ENCODE data around the gene EIF5B.
"Not testable (repeated sequence)": the region's sequence is repeated elsewhere in the genome, so short reads cannot be mapped to it uniquely, and the experiment has no call there.

EIF5B gene

DNA sequence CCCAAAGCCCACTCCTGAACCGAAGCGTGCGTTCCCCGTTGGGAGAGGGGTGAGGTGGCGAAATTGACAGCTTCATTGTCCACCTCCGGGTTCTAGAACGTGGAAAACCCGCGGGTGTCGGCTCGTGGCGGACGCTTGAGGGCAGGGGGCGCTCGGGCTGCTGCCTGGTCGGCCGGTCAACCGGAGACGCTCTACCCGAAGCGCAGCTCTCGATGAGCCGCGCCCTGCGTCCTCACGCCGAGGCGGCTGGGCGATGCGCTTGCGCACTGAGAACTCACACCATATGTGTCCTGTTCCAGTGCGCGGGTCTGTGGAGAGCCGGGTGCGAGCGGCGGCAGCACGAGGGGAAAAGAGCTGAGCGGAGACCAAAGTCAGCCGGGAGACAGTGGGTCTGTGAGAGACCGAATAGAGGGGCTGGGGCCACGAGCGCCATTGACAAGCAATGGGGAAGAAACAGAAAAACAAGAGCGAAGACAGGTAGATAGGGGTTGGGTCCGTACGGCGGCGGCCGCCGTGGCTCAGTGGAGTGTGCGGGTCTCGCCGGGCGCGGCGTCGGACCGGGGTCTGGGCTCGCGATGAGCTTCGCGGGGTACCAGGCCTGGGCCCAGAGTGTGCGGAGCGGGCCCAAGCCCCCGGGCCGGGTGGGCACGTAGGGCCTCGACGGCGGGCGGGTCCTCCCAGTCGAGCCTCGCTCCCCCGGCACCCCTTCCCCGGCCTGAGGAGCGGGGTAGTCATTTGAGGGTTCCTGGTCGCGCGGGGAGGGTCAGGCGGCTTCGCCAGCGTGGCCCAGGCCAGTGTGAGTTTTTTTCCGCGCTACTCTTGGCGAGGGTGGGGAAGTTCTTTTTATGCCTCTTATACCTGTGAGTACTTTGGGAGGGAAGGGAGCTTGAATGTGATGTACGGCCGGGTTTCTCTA lies at the start of gene EIF5B:
TSS of gene EIF5B (plus strand) at position 277 of the 916 bp plus-strand sequence. CDS start at position 443, 166 bp downstream.
- peaks cover 3% of the 10 kb centered on the region for H3K4me1 ChIP-seq (ENCODE audit: control insufficient read depth, low read depth, low read length)
- peak within 1 kb of the TSS; percentile 86 for H3K9ac ChIP-seq (ENCODE audit: low read length)
- H3K27me3 ChIP-seq (ENCODE audit: control insufficient read depth, insufficient read depth, low read length) = no peaks in the 10 kb centered on the region
- H3K36me3 ChIP-seq (ENCODE audit: control insufficient read depth, low read depth, low read length) = peaks cover 10% of the 10 kb centered on the region
- H3K27ac ChIP-seq (ENCODE audit: low read length) = peak within 1 kb of the TSS; percentile 27
- peak within 1 kb of the TSS; percentile 98 for H3K4me3 ChIP-seq (ENCODE audit: low read length)
- no peaks in the 10 kb centered on the region for H3K9me3 ChIP-seq (ENCODE audit: control insufficient read depth, low read depth, low read length)

DNA sequence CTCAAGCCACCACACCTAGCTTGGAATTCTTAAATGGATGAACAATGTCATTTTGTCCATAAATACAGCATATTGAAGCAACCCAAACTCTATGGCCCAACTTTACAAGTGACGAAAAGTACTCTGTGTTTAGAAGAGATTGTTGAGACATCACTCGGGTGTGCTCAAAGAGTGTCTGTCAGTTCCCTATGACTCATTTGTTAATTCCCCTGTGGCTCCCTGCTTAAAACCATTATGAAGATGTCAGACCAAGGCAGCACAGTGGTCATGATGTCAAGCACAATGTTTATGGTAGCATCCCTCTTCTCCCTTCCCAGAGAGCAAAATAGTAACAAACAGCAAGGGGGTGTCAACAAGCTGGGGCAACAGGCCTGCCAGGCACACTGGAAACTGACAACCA lies 39.2 kb upstream of the EIF5B start:
- Histone ChIP-seq H3K9me3 (ENCODE audit: control insufficient read depth, low read depth, low read length) (no peaks in the 10 kb centered on the region), H3K27ac (ENCODE audit: low read length) (no peak overlapping the region), H3K27me3 (ENCODE audit: control insufficient read depth, insufficient read depth, low read length) (no peaks in the 10 kb centered on the region), H3K4me3 (ENCODE audit: low read length) (no peak overlapping the region), H3K36me3 (ENCODE audit: control insufficient read depth, low read depth, low read length) (no peaks in the 10 kb centered on the region), H3K9ac (ENCODE audit: low read length) (no peak overlapping the region), H3K4me1 (ENCODE audit: control insufficient read depth, low read depth, low read length) (no peaks in the 10 kb centered on the region)

GRCh38 chr2:99299580-99299979 lies 37.6 kb upstream of the EIF5B start:
- Histone ChIP-seq H3K27me3 (ENCODE audit: control insufficient read depth, insufficient read depth, low read length) (no peaks in the 10 kb centered on the region), H3K9ac (ENCODE audit: low read length) (no peak overlapping the region), H3K36me3 (ENCODE audit: control insufficient read depth, low read depth, low read length) (no peaks in the 10 kb centered on the region), H3K4me1 (ENCODE audit: control insufficient read depth, low read depth, low read length) (no peaks in the 10 kb centered on the region), H3K9me3 (ENCODE audit: control insufficient read depth, low read depth, low read length) (no peaks in the 10 kb centered on the region), H3K27ac (ENCODE audit: low read length) (no peak overlapping the region), H3K4me3 (ENCODE audit: low read length) (no peak overlapping the region)

GRCh38 chr2:99301097-99301496 lies 36.1 kb upstream of the EIF5B start, which contains the start of gene LYG1:
Gene LYG1, minus strand, starts transcription at chr2:99301197. Its CDS starts 5,527 bp downstream, at chr2:99295670.
- not testable (repeated sequence) for H3K36me3 ChIP-seq (ENCODE audit: control insufficient read depth, low read depth, low read length); H3K27me3 ChIP-seq (ENCODE audit: control insufficient read depth, insufficient read depth, low read length); H3K9me3 ChIP-seq (ENCODE audit: control insufficient read depth, low read depth, low read length); H3K4me1 ChIP-seq (ENCODE audit: control insufficient read depth, low read depth, low read length); H3K9ac ChIP-seq (ENCODE audit: low read length); H3K4me3 ChIP-seq (ENCODE audit: low read length); H3K27ac ChIP-seq (ENCODE audit: low read length)

- H3K27ac ChIP-seq (ENCODE audit: low read length) = no peak overlapping the region
- H3K9me3 ChIP-seq (ENCODE audit: control insufficient read depth, low read depth, low read length) = no peaks in the 10 kb centered on the region
- H3K9ac ChIP-seq (ENCODE audit: low read length) = no peak overlapping the region
- no peaks in the 10 kb centered on the region for H3K27me3 ChIP-seq (ENCODE audit: control insufficient read depth, insufficient read depth, low read length)
- H3K4me3 ChIP-seq (ENCODE audit: low read length) = no peak overlapping the region
- H3K4me1 ChIP-seq (ENCODE audit: control insufficient read depth, low read depth, low read length) = no peaks in the 10 kb centered on the region
- peaks cover 37% of the 10 kb centered on the region for H3K36me3 ChIP-seq (ENCODE audit: control insufficient read depth, low read depth, low read length)
Measured at GRCh38 chr2:99317161-99317872, 19.9 kb upstream of the EIF5B start.

GRCh38 chr2:99317873-99318200 lies 19.4 kb upstream of the EIF5B start:
- H3K9ac ChIP-seq (ENCODE audit: low read length); H3K9me3 ChIP-seq (ENCODE audit: control insufficient read depth, low read depth, low read length); H3K27me3 ChIP-seq (ENCODE audit: control insufficient read depth, insufficient read depth, low read length); H3K27ac ChIP-seq (ENCODE audit: low read length); H3K4me1 ChIP-seq (ENCODE audit: control insufficient read depth, low read depth, low read length); H3K4me3 ChIP-seq (ENCODE audit: low read length): not testable (repeated sequence)
- peaks cover 39% of the 10 kb centered on the region for H3K36me3 ChIP-seq (ENCODE audit: control insufficient read depth, low read depth, low read length)

DNA sequence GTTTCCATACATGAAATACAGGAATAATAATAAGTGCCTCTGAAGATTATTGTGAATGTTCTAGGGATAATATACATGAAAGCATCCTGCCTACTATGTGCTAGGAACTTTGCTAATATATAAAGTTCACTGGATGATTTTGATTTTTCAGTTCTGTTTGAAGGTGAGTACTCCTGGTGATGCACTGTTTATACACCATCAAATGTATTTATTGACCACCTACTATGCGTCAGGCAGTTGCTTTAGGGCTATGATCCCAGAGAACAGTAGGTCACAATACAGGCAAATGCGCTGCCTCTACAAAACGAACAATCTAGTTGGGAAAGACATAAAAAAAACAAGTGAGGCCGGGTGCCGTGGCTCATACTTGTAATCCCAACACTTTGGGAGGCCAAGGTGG lies 11.8 kb upstream of the EIF5B start:
- no peak overlapping the region for H3K9ac ChIP-seq (ENCODE audit: low read length)
- no peak overlapping the region for H3K27ac ChIP-seq (ENCODE audit: low read length)
- no peaks in the 10 kb centered on the region for H3K4me1 ChIP-seq (ENCODE audit: control insufficient read depth, low read depth, low read length)
- H3K27me3 ChIP-seq (ENCODE audit: control insufficient read depth, insufficient read depth, low read length) = no peaks in the 10 kb centered on the region
- H3K36me3 ChIP-seq (ENCODE audit: control insufficient read depth, low read depth, low read length) = peaks cover 68% of the 10 kb centered on the region
- no peaks in the 10 kb centered on the region for H3K9me3 ChIP-seq (ENCODE audit: control insufficient read depth, low read depth, low read length)
- H3K4me3 ChIP-seq (ENCODE audit: low read length) = no peak overlapping the region

GRCh38 chr2:99335911-99336803 lies 1.0 kb upstream of the EIF5B start, which contains the start of gene TXNDC9:
Gene TXNDC9, minus strand, starts transcription at chr2:99336333. Its CDS starts 3,123 bp downstream, at chr2:99333210.
- Histone ChIP-seq H3K4me1 (ENCODE audit: control insufficient read depth, low read depth, low read length) (peaks cover 3% of the 10 kb centered on the region), H3K9ac (ENCODE audit: low read length) (peak within 1 kb of the TSS; percentile 86), H3K9me3 (ENCODE audit: control insufficient read depth, low read depth, low read length) (no peaks in the 10 kb centered on the region), H3K4me3 (ENCODE audit: low read length) (peak within 1 kb of the TSS; percentile 98), H3K36me3 (ENCODE audit: control insufficient read depth, low read depth, low read length) (peaks cover 22% of the 10 kb centered on the region), H3K27me3 (ENCODE audit: control insufficient read depth, insufficient read depth, low read length) (no peaks in the 10 kb centered on the region), H3K27ac (ENCODE audit: low read length) (peak within 1 kb of the TSS; percentile 69)

GRCh38 chr2:99336804-99337112 lies 431 bp upstream of the EIF5B start:
- H3K27me3 ChIP-seq (ENCODE audit: control insufficient read depth, insufficient read depth, low read length) = no peaks in the 10 kb centered on the region
- peak overlapping the region; percentile 26 for H3K9ac ChIP-seq (ENCODE audit: low read length)
- H3K27ac ChIP-seq (ENCODE audit: low read length) = no peak overlapping the region
- peaks cover 16% of the 10 kb centered on the region for H3K36me3 ChIP-seq (ENCODE audit: control insufficient read depth, low read depth, low read length)
- peaks cover 3% of the 10 kb centered on the region for H3K4me1 ChIP-seq (ENCODE audit: control insufficient read depth, low read depth, low read length)
- peak overlapping the region; percentile 98 for H3K4me3 ChIP-seq (ENCODE audit: low read length)
- H3K9me3 ChIP-seq (ENCODE audit: control insufficient read depth, low read depth, low read length) = no peaks in the 10 kb centered on the region

- H3K27ac ChIP-seq (ENCODE audit: low read length) = peak overlapping the region; percentile 27
- H3K4me1 ChIP-seq (ENCODE audit: control insufficient read depth, low read depth, low read length) = peaks cover 3% of the 10 kb centered on the region
- H3K9ac ChIP-seq (ENCODE audit: low read length) = peak overlapping the region; percentile 78
- H3K36me3 ChIP-seq (ENCODE audit: control insufficient read depth, low read depth, low read length) = peaks cover 2% of the 10 kb centered on the region
- no peaks in the 10 kb centered on the region for H3K9me3 ChIP-seq (ENCODE audit: control insufficient read depth, low read depth, low read length)
- peak overlapping the region; percentile 98 for H3K4me3 ChIP-seq (ENCODE audit: low read length)
- no peaks in the 10 kb centered on the region for H3K27me3 ChIP-seq (ENCODE audit: control insufficient read depth, insufficient read depth, low read length)
Measured at GRCh38 chr2:99338029-99338585, 918 bp downstream of the EIF5B start.

Measured in iPS-18a (cell line).